NCI-H1417 treated with DMSO at 0.1 percent for 48 hours (cell line): Measurements from ENCODE around the gene BICRAL.
"Not testable (repeated sequence)": the region's sequence is repeated elsewhere in the genome, so short reads cannot be mapped to it uniquely, and the experiment has no call there.

Experiments
- DNase-seq: peaks from one replicate; lab custom pipeline; 2025; lab: John Stamatoyannopoulos, UW

Gene BICRAL

GRCh38 chr6:42894041-42894828, 112.4 kb downstream of the BICRAL start:
- DNase-seq, result not testable (repeated sequence)

GRCh38 chr6:42896178-42896719, 114.4 kb downstream of the BICRAL start:
- peak; percentile 77 for DNase-seq

GRCh38 chr6:42898891-42899361, 117.1 kb downstream of the BICRAL start:
- peak; percentile 25 for DNase-seq

- no peak for DNase-seq
Observed at GRCh38 chr6:42899871-42900270, 118.0 kb downstream of the BICRAL start.

GRCh38 chr6:42901538-42901957, 119.7 kb downstream of the BICRAL start:
- peak; percentile 75 for DNase-seq

- not testable (repeated sequence) for DNase-seq
Observed at GRCh38 chr6:42902429-42903263, 120.8 kb downstream of the BICRAL start.

- DNase-seq, result no peak
Observed at GRCh38 chr6:42904467-42904866, 122.6 kb downstream of the BICRAL start.

GRCh38 chr6:42907336-42907735, 125.5 kb downstream of the BICRAL start:
- no peak for DNase-seq

- no peak for DNase-seq
Observed at GRCh38 chr6:42909835-42910234, 128.0 kb downstream of the BICRAL start.

GRCh38 chr6:42911171-42912021, 129.5 kb downstream of the BICRAL start:
- no peak for DNase-seq

- DNase-seq, result no peak
Observed at GRCh38 chr6:42914546-42914945, 132.7 kb downstream of the BICRAL start.

GRCh38 chr6:42915732-42916131, 133.9 kb downstream of the BICRAL start, which contains the start of gene PTCRA:
TSS of gene PTCRA (plus strand) at chr6:42916053. CDS start at chr6:42916070, 17 bp downstream.
- DNase-seq, result no peak

- DNase-seq, result no peak
Observed at GRCh38 chr6:42916288-42916687, 134.4 kb downstream of the BICRAL start.
